NCI-H1694 treated with DMSO at 0.1 percent for 48 hours (cell line): ENCODE results near the gene NUP50.

Experiments used
- DNase-seq: peaks from one replicate; lab custom pipeline; 2025; lab: John Stamatoyannopoulos, UW

Gene NUP50

GRCh38 chr22:45163451-45164269 is at the start of gene NUP50:
Gene NUP50, plus strand, starts transcription at chr22:45163925. Its CDS starts 4,253 bp downstream, at chr22:45168178.
- DNase-seq, result peak; percentile 95

- no peak for DNase-seq
Observed at GRCh38 chr22:45120440-45120839, 43.3 kb upstream of the NUP50 start.

GRCh38 chr22:45120931-45121330 is 42.8 kb upstream of the NUP50 start:
- DNase-seq, result no peak

GRCh38 chr22:45124176-45124847 is 39.4 kb upstream of the NUP50 start:
- DNase-seq, result no peak

GRCh38 chr22:45125188-45125587 is 38.5 kb upstream of the NUP50 start:
- no peak for DNase-seq

GRCh38 chr22:45127866-45128265 is 35.9 kb upstream of the NUP50 start:
- DNase-seq, result no peak

- DNase-seq, result no peak
Observed at GRCh38 chr22:45129703-45130524, 33.8 kb upstream of the NUP50 start.

GRCh38 chr22:45130891-45131290 is 32.8 kb upstream of the NUP50 start:
- no peak for DNase-seq

GRCh38 chr22:45131749-45132148 is 32.0 kb upstream of the NUP50 start:
- no peak for DNase-seq

- DNase-seq, result no peak
Observed at GRCh38 chr22:45134313-45134712, 29.4 kb upstream of the NUP50 start.

GRCh38 chr22:45136594-45136993 is 27.1 kb upstream of the NUP50 start:
- no peak for DNase-seq

- no peak for DNase-seq
Observed at GRCh38 chr22:45139693-45140092, 24.0 kb upstream of the NUP50 start.

- no peak for DNase-seq
Observed at GRCh38 chr22:45142376-45142775, 21.3 kb upstream of the NUP50 start.

GRCh38 chr22:45144916-45145315 is 18.8 kb upstream of the NUP50 start:
- no peak for DNase-seq

GRCh38 chr22:45149671-45150070 is 14.1 kb upstream of the NUP50 start:
- no peak for DNase-seq

- DNase-seq, result no peak
Observed at GRCh38 chr22:45150139-45150538, 13.6 kb upstream of the NUP50 start.

GRCh38 chr22:45151503-45151902 is 12.2 kb upstream of the NUP50 start:
- no peak for DNase-seq

GRCh38 chr22:45154383-45154782 is 9.3 kb upstream of the NUP50 start:
- DNase-seq, result no peak

- DNase-seq, result peak; percentile 27
Observed at GRCh38 chr22:45155050-45155840, 8.5 kb upstream of the NUP50 start.

- no peak for DNase-seq
Observed at GRCh38 chr22:45157907-45158306, 5.8 kb upstream of the NUP50 start.

- no peak for DNase-seq
Observed at GRCh38 chr22:45159652-45160462, 3.9 kb upstream of the NUP50 start.
